NCI-H460 (cell line): Measurements from ENCODE around the gene TMPRSS7. TPM values are rescaled to one million over a fixed set of nuclear protein-coding genes. Genes with fewer than 3 reads are reported as not detected.
A peak's percentile ranks its signal among the peaks of the same experiment; 100 is the strongest.
"Not testable (repeated sequence)": the region's sequence is repeated elsewhere in the genome, so short reads cannot be mapped to it uniquely, and the experiment has no call there.

Experiments used
- DNase-seq: peaks from one replicate; pipeline ENCODE4 v3.0.0-alpha.2; 2016; ENCODE audit warnings: low read depth; ENCODE audit errors: extremely low read depth
- total RNA-seq: library from RNA; depleted of rRNA; stranded (reverse); fragments of >200 nt; shearing (Covaris generic); gene quantifications from 2 replicates; pipeline ENCODE4 v1.2.3, GENCODE V29; 2014

The TMPRSS7 gene
- total RNA-seq, 1 experiment from 2014 or later, result 0.05 TPM

- DNase-seq, result no peak
These were observed 18.7 kb downstream of the TMPRSS7 start for GRCh38 chr3:112053229-112053628.

- no peak for DNase-seq
These were observed 22.0 kb downstream of the TMPRSS7 start for GRCh38 chr3:112056451-112056929.

- DNase-seq, result no peak
These were observed 25.0 kb downstream of the TMPRSS7 start for GRCh38 chr3:112059497-112059896.

GRCh38 chr3:112061152-112061551 is 26.6 kb downstream of the TMPRSS7 start:
- no peak for DNase-seq

GRCh38 chr3:112072387-112073060 is 38.0 kb downstream of the TMPRSS7 start:
- DNase-seq, result not testable (repeated sequence)

GRCh38 chr3:112074006-112074405 is 39.5 kb downstream of the TMPRSS7 start:
- no peak for DNase-seq

DNA sequence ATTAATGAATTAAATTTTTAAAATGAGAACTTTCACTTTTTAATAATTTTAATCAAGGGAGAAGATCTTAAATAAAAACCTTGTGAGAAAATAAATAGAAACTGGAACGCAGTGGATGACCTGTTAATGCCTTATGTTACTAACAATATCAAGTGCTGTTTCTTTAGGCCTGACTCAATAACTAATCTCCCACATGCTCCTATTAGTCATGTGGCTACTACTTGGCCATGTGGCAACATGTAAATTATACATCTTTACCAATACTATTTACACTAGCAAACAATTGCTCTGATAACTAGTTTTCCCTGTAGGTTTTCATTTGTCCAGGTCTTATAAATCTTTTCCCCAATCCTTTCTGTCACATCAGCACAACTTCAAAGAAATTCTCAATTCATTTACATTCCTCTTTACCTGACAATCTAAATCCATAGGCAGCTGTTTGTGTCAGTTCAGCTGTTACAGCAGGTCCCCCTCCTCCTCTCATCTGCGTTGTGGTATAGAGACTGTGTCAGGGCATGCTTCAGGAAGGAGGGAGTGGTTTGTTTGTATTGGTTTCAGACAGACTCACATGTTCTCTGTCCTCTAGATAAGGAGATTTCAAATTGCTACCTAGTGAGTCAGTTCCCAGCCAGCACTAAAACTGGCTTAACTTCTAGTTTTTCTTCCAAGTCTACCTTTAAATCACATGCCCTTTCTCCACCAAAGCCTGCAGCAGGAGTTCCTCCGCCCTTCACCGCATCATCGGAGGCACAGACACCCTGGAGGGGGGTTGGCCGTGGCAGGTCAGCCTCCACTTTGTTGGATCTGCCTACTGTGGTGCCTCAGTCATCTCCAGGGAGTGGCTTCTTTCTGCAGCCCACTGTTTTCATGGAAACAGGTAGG is 40.3 kb downstream of the TMPRSS7 start:
- DNase-seq, result peak; percentile 17

DNA sequence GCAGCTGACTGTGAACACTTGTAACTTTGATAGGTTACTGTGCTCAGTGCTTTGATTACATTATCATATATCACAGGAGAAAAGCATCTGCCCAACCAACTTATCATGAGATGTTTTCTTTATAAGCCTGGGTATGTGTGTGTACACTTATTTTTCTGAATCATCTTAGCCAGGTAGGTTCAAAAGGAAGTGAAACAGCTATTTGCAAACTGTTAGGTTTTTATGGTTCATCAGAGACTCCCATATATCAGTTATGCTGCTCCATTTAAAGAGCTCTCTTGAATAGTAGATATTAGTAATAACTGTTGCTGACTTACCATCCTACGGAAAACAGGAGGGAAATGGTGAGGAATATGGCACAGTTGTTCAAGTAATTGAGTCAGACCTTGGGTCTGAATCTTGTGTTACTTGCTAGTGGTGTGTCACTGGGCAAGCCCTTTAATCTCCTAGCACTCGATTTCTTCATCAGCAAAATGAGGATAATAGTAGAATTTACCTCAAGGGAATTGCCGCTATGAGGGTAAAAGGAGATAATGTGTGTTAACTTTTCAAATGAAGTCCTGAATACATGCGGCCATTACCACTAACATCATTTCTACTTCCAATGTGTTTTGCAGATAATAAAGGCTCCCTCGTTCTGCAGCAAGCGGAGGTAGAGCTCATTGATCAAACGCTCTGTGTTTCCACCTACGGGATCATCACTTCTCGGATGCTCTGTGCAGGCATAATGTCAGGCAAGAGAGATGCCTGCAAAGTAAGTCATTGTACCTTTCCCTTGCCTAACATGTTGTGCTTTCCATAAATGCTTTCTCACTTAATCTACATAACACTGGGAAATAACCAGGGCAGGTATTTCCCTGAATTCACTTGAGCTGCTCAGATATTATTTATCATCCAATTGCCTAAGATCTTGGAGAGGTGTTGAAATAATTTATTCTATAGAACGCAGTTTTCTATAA is 43.9 kb downstream of the TMPRSS7 start:
- no peak for DNase-seq

DNA sequence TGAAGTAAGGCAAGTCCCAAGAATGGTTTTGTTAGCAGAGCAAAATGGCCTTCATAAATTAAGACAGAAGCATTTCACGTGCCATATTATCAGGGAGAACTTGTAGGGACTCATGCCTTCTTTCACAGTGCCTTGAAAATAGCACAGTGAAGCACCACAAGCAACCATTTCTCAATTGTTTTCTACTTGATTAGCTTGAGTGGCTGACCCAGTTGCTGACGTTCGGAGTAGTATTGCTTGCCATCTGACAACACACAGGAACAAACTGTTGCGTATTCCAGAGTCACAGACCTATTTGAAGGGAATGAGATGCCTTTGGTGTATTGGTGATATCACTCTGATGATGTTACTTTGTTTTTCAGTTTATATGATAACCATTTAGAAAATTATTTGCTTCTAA is 48.7 kb downstream of the TMPRSS7 start:
- no peak for DNase-seq

DNA sequence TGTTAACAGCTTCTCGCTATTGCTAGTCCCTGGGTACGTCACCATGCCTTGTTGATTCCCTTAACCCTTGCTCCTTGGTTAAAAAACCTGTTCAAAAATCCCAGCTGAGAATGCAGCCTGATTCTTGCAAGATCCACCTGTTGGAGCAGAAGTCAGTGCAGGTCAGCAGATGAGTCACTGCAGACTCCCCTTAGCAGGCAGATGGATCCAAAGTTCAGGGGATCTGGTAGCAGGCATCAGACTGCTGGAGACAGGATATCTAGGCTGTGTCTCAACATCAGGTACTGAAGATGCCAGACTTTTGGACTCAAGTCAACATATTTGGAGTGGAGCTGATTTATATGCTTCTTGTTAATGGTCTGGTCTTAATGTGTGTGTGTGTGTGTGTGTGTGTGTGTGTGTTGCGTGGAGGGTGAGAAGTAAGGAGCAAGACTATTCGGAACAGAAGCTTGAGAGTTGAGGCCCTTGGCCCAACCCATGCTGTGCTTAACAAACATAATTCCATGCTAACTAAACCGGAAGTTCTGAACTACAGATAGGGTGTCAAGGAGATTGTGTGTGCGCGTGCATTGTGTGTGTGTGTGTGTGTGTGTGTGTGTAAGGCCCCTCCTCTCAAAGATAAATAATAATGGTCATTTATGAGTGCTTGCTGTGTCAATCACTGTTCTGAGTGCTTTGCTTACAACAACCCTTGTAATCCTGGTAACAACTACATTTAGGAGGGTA is 50.6 kb downstream of the TMPRSS7 start:
- no peak for DNase-seq

DNA sequence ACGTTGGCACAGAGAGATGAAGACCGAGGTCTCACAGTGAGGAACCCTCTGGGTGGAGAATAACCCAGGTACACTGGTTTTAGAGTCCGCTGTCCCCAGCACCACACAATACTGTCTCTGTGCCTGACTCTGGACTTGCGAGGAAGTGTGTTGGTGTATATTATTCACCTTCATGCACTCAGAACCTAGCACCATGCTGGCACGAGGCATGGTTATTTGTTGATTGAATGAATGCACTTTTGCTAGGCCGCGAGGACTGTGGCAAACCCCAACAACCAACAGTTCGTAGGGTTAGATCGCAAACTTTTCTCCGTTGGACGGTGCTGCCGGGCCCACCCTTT is 51.2 kb downstream of the TMPRSS7 start:
- no peak for DNase-seq

GRCh38 chr3:112086076-112086854 is 51.7 kb downstream of the TMPRSS7 start, which contains the start of gene C3orf52:
C3orf52 (plus strand) TSS chr3:112086389; CDS start chr3:112086408, 19 bp downstream.
- peak; percentile 60 for DNase-seq

DNA sequence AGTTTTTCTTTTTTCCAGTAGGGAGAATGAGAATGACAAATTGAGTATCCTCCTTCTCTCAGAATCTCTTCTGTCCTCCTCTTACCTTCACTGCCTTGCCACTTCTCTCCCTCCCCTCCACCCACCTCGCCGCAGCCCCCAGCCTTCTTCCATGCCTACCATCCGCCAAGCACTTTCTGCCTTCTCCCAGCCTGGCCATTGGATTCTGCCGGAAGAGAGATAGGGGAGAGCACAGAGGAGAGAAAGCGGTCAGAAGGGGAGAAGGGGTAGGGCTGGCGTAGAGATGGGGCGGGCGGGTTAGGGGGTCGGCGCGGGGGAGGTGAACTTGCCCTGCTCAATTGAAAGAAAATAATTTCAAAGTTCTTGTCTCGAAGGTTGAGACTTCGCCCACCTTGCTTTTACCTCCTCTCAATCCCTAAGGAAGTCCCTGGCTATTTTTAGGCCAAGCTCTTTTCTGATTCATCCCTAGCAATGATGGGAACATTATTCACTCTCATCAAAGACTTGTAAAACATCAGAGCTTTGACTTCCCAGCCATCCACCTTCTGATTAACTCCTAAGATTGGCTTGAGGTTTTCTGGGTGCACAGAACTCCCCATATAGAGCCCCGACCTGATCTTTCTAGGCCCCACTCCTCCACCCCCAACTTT is 52.5 kb downstream of the TMPRSS7 start:
- DNase-seq, result no peak

DNA sequence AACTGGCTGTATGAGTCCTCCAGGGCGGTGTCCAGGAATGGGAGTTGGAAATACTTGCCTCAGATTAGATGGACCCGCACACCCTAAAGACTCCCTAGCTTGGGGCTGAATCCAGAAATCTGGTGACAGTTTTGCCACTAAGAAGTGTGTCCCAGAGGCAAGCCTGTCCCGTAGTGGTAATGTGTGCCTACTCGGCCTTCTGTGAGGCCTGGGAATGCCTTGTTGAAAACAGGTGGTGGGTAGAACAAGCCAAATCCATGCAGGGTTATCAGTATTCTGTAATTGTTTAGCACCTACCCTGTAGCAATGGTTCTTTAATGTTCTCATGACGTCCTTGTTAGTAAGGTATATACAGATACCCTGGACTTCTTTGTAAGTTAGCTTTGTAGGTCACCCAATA is 53.2 kb downstream of the TMPRSS7 start:
- no peak for DNase-seq

DNA sequence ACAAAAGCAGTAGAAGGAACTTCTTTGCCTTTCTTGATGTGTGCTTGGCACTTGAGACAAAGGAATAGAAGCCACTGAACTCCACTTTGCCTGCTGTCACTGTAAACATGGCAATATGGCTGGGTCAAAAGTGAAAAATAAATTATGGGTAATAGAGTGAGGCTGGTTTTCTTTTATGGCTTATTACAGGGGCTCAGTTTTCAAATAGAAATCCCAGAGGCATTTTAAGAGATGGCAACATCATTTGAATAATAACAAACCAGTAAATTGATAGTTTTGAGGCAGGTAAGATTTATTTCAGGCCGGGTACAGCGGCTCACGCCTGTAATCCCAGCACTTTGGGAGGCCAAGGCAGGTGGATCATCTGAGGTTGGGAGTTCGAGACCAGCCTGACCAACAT is 54.4 kb downstream of the TMPRSS7 start:
- no peak for DNase-seq

- DNase-seq, result no peak
These were observed 55.7 kb downstream of the TMPRSS7 start for GRCh38 chr3:112089956-112090886.

GRCh38 chr3:112090887-112091586 is 56.5 kb downstream of the TMPRSS7 start:
- DNase-seq, result no peak
